Measurements from ENCODE around the gene SNRNP200. TPM values are rescaled to one million over a fixed set of nuclear protein-coding genes. Genes with fewer than 3 reads are reported as not detected.

The SNRNP200 gene
- total and polyA plus RNA-seq, 8 donors, result 82.7 to 209 (median 195) TPM

DNA sequence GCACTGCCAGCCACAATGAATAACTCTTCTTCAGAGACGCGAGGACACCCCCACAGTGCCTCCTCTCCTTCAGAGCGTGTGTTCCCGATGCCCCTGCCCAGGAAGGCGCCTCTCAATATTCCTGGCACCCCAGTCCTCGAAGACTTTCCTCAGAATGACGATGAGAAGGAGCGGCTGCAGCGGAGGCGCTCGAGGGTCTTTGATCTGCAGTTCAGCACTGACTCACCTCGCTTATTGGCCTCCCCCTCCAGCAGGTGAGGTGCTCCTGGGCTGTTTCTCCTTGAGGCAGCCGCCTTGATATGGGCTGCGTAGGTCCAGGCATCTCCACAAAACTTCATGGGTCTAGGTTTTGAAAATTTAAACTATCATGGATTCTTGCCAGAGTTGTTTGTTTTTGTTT, 36.3 kb upstream of the SNRNP200 start:
- intact Hi-C loops (cut with DNase I), result no loop called here
- no peak overlapping the region for H3K27ac ChIP-seq
- H3K4me3 ChIP-seq, result no peak overlapping the region
- no peaks in the 10 kb centered on the region for H3K27me3 ChIP-seq
- ATAC-seq (no peak), DNase-seq (no peak)
- H3K9me3 ChIP-seq, result no peaks in the 10 kb centered on the region
- H3K4me1 ChIP-seq, result peaks cover 0 to 8% of the 10 kb centered on the region in 2 donors
- peaks cover 0 to 10% of the 10 kb centered on the region in 2 donors for H3K36me3 ChIP-seq
- TF ChIP-seq, protein P1, sequence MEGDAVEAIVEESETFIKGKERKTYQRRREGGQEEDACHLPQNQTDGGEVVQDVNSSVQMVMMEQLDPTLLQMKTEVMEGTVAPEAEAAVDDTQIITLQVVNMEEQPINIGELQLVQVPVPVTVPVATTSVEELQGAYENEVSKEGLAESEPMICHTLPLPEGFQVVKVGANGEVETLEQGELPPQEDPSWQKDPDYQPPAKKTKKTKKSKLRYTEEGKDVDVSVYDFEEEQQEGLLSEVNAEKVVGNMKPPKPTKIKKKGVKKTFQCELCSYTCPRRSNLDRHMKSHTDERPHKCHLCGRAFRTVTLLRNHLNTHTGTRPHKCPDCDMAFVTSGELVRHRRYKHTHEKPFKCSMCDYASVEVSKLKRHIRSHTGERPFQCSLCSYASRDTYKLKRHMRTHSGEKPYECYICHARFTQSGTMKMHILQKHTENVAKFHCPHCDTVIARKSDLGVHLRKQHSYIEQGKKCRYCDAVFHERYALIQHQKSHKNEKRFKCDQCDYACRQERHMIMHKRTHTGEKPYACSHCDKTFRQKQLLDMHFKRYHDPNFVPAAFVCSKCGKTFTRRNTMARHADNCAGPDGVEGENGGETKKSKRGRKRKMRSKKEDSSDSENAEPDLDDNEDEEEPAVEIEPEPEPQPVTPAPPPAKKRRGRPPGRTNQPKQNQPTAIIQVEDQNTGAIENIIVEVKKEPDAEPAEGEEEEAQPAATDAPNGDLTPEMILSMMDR (IDR thresholded peaks at IDR 0.05), result no peak

DNA sequence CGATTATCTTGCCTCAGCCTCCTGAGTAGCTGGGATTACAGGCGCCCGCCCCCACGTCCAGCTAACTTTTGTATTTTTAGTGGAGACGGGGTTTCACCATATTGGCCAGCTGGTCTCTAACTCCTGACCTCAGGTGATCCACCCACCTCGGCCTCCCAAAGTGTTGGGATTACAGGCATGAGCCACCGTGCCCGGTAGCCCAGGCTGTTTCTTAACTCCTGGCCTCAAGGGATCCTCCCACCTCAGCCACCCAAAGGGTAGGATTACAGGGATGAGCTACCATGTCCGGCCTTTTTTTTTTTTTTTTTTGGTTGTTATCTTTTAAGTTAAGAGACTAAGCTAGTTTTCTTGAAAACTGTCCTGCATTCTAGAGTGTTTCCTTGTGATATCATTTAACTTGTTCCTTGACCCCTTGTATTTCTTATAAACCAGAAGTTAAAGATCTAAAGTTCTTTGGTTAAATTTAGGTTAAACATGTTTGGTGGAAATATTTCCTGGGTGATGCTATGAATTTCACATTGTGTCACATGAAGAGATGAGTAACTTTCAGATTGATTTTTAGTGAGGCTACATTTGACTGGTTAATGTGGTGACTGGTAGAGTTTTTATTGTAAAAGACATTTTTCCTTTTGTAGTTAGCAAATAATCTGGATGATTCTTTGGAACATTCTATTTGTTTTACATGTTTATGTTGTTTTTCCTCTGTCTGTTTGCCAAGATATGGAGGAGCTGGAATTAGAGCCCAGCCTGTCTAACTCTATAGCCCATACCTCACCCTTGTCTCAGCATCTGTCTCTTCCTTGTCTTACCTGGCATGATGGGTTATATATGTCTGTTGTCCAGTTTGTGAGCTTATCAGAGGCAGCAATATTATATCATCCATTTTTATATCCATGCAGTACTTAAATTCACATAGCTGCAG, 35.4 kb upstream of the SNRNP200 start:
- TF ChIP-seq, protein P1 (IDR thresholded peaks at IDR 0.05), result no peak
- Histone ChIP-seq H3K9me3 (no peaks in the 10 kb centered on the region), H3K27ac (no peak overlapping the region), H3K4me3 (no peak overlapping the region), H3K27me3 (no peaks in the 10 kb centered on the region), H3K4me1 (peaks cover 0 to 16% of the 10 kb centered on the region in 2 donors), H3K36me3 (peaks cover 0 to 10% of the 10 kb centered on the region in 2 donors)
- DNase-seq (no peak), ATAC-seq (no peak)
- intact Hi-C loops (cut with DNase I), result no loop called here

DNA sequence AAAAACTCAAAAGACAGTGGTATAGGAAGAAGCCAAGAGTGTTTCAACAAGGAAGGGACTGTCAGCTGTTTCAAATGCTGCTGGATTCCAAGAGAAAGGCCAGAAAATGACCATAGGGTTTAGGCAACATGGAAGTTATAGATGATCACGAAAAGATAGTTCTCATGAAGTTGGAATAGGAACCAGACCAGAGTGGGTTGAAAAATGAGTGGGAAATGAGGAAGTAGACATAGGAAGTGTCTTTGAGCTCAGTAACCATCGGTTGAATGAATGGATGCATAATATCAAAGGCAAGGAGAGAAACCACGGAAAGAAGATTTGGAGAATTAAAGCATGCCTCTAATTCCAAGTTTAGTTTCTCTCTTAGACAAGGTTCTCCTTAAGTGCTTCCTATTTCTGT, 31.5 kb upstream of the SNRNP200 start:
- H3K27ac ChIP-seq, result peak overlapping the region in 1 of 2 donors; percentile 87
- no peaks in the 10 kb centered on the region for H3K9me3 ChIP-seq
- ATAC-seq (no peak), DNase-seq (no peak)
- no peaks in the 10 kb centered on the region for H3K27me3 ChIP-seq
- H3K4me1 ChIP-seq, result peaks cover 0 to 23% of the 10 kb centered on the region in 2 donors
- intact Hi-C loops (cut with DNase I), result no loop called here
- TF ChIP-seq, protein P1 (IDR thresholded peaks at IDR 0.05), result no peak
- peak overlapping the region in 1 of 2 donors; percentile 64 for H3K4me3 ChIP-seq
- no peaks in the 10 kb centered on the region for H3K36me3 ChIP-seq

DNA sequence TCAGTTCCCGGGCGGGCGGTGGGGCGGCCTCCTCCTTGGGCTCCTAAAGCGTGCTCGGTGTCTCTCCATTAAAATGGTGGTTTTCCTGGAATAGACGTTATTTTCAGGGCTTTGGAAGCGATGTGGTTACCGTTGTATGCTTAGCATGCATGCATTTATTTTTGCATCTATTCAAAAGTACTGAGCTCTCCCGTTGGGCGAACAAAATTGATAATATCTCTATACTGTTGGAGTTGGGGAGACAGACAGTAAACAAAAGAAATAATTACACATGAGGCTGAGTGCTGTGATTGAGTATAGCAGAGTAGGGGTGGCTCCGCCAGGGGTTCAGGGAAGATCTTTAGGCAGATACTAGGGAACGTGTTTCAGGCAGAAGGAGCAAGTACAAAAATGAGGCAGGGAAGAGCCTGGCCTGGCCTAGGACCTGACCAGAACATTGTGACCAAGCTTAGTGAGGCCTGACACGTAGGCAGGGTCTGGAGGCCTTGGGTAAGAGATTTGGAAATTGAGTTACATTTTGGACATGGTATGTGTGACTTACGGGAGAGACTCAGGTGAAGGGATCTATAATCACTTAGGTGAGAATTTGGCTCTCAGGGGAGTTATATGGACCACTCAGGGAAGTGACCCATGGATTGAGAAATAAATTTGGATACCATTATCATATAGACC, 30.9 kb upstream of the SNRNP200 start:
- intact Hi-C loops (cut with DNase I), result no loop called here
- Histone ChIP-seq H3K4me3 (peak overlapping the region; percentile 64 to 67), H3K9me3 (no peaks in the 10 kb centered on the region), H3K27ac (peak overlapping the region in 1 of 2 donors; percentile 87), H3K4me1 (peaks cover 0 to 23% of the 10 kb centered on the region in 2 donors), H3K36me3 (no peaks in the 10 kb centered on the region), H3K27me3 (no peaks in the 10 kb centered on the region)
- DNase-seq, result no peak
- TF ChIP-seq, protein P1 (IDR thresholded peaks at IDR 0.05), result no peak
- no peak for ATAC-seq

DNA sequence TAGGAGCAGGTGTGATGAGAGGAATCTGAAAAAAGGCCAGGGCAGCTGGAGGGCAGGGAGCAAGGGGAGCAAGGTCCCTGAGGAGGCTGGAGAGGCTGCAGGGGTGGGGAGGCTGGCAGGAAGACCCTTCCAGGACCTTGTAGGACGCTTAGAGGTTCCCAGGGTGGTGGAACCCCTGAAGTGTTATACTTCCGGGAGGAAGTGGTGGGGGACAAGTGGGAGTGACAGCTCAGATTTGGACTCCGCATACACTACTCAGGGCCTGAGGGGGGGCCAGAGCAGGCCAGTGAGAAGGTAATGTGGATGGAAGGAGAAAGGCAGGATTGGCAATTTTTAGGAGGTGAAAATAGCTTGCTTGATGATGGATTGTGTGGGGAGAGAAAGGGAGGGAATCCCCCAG, 28.4 kb upstream of the SNRNP200 start:
- Histone ChIP-seq H3K36me3 (no peaks in the 10 kb centered on the region), H3K4me3 (no peak overlapping the region), H3K4me1 (peaks cover 0 to 23% of the 10 kb centered on the region in 2 donors), H3K9me3 (no peaks in the 10 kb centered on the region), H3K27me3 (no peaks in the 10 kb centered on the region), H3K27ac (no peak overlapping the region)
- DNase-seq (no peak), ATAC-seq (no peak)
- intact Hi-C loops (cut with DNase I), result no loop called here
- TF ChIP-seq, protein P1 (IDR thresholded peaks at IDR 0.05), result no peak

Data from left lung (tissue), 10 donors.